H1 (cell line): ENCODE results near the gene WWC1. TPM values are rescaled to one million over a fixed set of nuclear protein-coding genes. Genes with fewer than 3 reads are reported as not detected.

Source experiments
- ASH2L ChIP-seq: fragments of 200-600, 300-600 bp; sonication (generic); IDR thresholded peaks from one replicate; pipeline ENCODE4 v1.7.1; 2017; ENCODE audit warnings: low read length
- BCL11A ChIP-seq, 2 experiments: IDR thresholded peaks; one replicate each; pipeline ENCODE4 v1.6.1; 2011; ENCODE audit warnings: low read depth in 2 of 2, low read length in 2 of 2, mild to moderate bottlenecking in 2 of 2
- BRCA1 ChIP-seq: IDR thresholded peaks from 2 replicates; pipeline ENCODE4 v1.6.1; 2012; ENCODE audit warnings: low read depth, low read length, improper control_type of control experiment
- CHD2 ChIP-seq: IDR thresholded peaks from 2 replicates; pipeline ENCODE4 v1.6.1; 2012; ENCODE audit warnings: low read length, improper control_type of control experiment
- CHD7 ChIP-seq: fragments of 300-600 bp; sonication (generic); IDR thresholded peaks from 2 replicates; pipeline ENCODE4 v1.7.1; 2012; ENCODE audit warnings: low read length, moderate library complexity, mild to moderate bottlenecking, inconsistent platforms; ENCODE audit not compliant: insufficient replicate concordance
- MAX ChIP-seq: IDR thresholded peaks from 2 replicates; pipeline ENCODE4 v1.6.1; 2012; ENCODE audit warnings: inconsistent platforms
- NANOG ChIP-seq: IDR thresholded peaks from 2 replicates; pipeline ENCODE4 v1.6.1; 2011; ENCODE audit warnings: low read length, low read depth, mild to moderate bottlenecking, inconsistent platforms; ENCODE audit not compliant: insufficient read depth, poor library complexity, severe bottlenecking
- SIRT6 ChIP-seq: IDR thresholded peaks from one replicate; pipeline ENCODE4 v1.7.1; 2012; ENCODE audit warnings: low read length, inconsistent platforms
- TAF7 ChIP-seq: optimal IDR thresholded peaks from 2 replicates; pipeline ENCODE3; 2011; ENCODE audit warnings: low read depth, mild to moderate bottlenecking, inconsistent platforms, low read length, moderate library complexity, borderline replicate concordance
- TEAD4 ChIP-seq: IDR thresholded peaks from 2 replicates; pipeline ENCODE4 v1.6.1; 2012; ENCODE audit warnings: low read depth, low read length, inconsistent platforms, mixed read lengths
- YY1 ChIP-seq: IDR thresholded peaks from 2 replicates; pipeline ENCODE4 v1.6.1; 2011; ENCODE audit warnings: low read depth, mild to moderate bottlenecking, low read length
- polyA plus RNA-seq, 7 experiments: library from polyadenylated mRNA; depleted of rRNA in 3 of 7; stranded (reverse) in 5 of 7; unstranded in 2 of 7; fragments of >200 nt in 5 of 7; fragments of 200-250 nt in 2 of 7; gene quantifications; 1 replicate in 5 of 7; 2 replicates in 1 of 7; 4 replicates in 1 of 7; pipeline versions ENCODE4 v1.2.1 to v1.2.3, GENCODE V29; 2011 to 2013; ENCODE audit warnings: missing spikeins in 2 of 7, mixed read lengths in 2 of 7
- total RNA-seq: library from RNA; stranded (reverse); fragmentation: NEBNext Ultra II Directional; extraction: Animal tissue kit (Norgen Biotek cat#: 25700); gene quantifications from 2 replicates; pipeline ENCODE4 v1.2.1, GENCODE V29; 2021

WWC1 gene
- total and polyA plus RNA-seq, 2 of the 8 experiments (the other 6 are each of a cell fraction or from before 2014, with no cell fraction given) = 16.4 to 41.1 TPM

GRCh38 chr5:168370831-168371230 lies 79.4 kb downstream of the WWC1 start (continued):
- TF ChIP-seq CHD7 (no peak), NANOG (no peak), CHD2 (no peak), ASH2L (no peak), YY1 (no peak), TEAD4 (no peak), BRCA1 (no peak), SIRT6 (no peak), TAF7 (no peak), MAX (no peak), BCL11A (IDR thresholded peaks at IDR 0.05; ENCODE audit: low read depth in 2 of 2, low read length in 2 of 2) (no peak)
